GM19025 (cell line): ENCODE measurements around the gene ITIH1.

Experiments used
- ATAC-seq: cut with Tn5 transposase; IDR thresholded peaks from one replicate; pipeline ENCODE4 v1.9.1; 2021; ENCODE audit warnings: mild to moderate bottlenecking, low read depth, moderate library complexity; ENCODE audit not compliant: unreplicated experiment

ITIH1 gene

DNA sequence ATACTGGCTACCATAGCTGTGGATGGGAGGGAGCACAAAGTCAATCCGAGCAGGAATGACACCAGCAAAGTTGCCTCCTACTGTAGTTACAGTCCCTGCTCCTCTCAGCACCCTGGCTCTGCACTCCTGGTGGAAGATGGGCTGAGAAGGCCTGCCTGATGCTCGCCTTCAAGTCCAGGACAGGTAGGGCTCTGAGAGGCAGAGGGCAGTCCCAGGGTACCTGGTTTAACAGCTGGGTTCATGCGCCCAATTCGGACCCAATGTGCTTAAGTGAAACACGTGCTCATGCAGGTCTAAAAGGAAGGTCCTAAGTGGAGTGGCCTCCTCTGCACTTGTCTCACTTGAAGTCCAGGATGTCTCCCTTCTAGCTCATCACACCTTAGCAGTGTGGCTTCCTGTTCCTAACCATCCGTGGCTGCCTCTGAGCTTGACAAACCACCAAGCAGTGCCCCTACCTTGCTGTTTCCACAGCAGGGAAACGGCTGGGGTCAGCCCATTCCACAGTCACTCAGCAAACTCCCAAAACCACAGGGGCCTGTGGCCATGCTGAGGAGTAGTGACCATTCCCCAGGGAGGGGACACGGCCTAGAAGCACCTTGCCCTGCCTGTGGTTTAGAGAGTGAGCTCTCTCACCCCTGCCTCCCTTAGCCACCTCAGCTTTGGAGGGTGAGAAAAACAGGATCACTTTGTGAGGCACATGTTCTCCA is 61.3 kb downstream of the ITIH1 start:
- ATAC-seq, result no peak

DNA sequence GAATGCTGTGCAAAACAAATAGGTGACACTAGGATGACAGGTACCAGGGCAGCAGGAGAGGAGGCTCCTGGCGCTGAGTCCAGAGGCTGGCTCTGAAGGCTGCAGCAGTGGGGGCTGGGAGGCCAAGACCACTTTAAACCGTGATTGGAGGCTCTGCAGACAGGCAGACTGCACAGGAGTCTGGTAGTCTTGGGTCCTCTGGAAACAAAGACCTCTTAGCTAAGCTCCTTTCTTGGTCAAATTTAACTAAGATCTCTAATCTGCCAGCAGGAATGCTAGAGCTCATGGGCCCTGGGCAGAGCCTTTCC is 61.8 kb downstream of the ITIH1 start:
- ATAC-seq, result no peak

DNA sequence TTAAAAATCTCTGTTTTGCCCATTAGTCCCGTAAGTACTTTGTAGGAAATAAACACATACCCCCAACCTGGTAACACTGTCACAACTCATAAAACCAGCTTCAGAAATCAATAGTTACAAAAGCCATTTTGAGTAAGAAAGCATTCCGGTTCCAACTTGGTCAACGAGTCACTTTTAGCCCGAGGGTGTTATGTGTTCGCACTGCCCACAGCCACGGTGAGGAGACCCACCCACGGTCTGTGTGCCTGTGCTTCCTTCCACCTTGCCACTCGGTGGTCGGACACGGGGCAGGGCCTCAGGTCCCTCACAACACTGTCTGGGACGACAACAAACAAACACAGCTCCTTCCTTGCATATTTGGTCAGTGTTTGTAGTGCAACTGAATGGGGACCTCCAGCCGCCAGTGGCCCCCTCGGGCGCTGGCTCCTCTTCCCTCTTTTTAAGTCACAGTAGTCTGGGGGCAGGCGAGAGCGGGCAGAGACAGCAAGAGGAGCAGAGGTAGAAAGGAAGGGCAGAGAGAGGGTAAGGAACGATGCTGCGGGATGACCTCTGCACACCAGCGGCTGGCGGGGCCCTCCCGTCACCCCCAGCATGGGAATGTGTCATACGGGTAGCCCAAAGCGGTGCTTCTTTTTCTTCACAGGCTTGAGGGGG is 62.6 kb downstream of the ITIH1 start:
- no peak for ATAC-seq

DNA sequence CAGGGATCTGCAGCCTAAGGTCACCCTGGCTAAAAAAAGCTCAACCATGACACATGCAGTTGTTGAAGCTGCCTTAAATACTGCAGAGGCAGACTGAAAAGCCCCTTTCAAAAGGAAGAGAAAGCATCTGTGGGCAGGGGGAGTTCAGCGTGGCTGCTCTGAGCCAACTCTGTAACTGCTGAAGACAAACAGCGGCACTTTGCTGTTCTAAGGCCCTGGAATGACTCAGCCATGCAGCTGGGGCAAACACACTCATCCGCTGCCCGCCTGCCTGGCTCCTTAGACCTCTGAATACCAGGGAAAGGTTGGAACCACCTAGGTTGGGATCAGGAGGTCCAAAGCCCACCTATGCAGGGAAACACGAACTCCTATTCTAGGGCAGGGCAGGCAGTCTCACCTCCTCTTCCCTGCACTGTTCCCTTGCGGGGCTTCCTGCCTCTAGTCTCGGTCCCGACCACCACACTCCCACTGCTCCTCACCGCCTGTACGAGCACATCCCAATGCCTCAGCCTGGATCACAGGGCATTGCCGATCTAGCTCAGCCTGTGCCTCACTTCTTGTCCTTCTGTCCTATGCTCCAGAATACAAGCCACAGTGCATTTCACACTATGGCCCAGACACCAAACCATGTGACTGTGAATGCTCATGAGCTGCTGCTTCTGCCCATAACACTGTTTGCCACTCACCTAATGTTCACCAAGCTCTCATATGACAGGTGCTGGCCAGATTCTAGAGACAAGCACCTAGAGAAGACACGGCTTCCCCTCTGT is 64.0 kb downstream of the ITIH1 start:
- ATAC-seq, result no peak
